MCF 10A (cell line): ENCODE measurements around the gene TCERG1. TPM values are rescaled to one million over a fixed set of nuclear protein-coding genes. Genes with fewer than 3 reads are reported as not detected.
A peak's percentile ranks its signal among the peaks of the same experiment; 100 is the strongest.

Source experiments
- BruUV-seq: library from RNA; stranded (reverse); fragments of 400-500 nt; replicated peaks from 2 replicates; lab custom pipeline; 2021; lab: Mats Ljungman, UMichigan
- CTCF ChIA-PET: fragments of 300-600 bp; sonication (Branson Sonifier 250); formaldehyde crosslinking; extraction: SDS; loops from one replicate; lab custom pipeline; 2021; ENCODE audit warnings: antibody characterized with exemption, inconsistent platforms; lab: Yijun Ruan, JAX
- POLR2A ChIA-PET: fragments of 300-600, 350-650 bp; sonication (Branson Sonifier 250); formaldehyde crosslinking; extraction: SDS; loops from one replicate; lab custom pipeline; 2020; ENCODE audit warnings: antibody characterized with exemption, inconsistent platforms; lab: Yijun Ruan, JAX
- DNase-seq: peaks from one replicate; pipeline ENCODE4 v3.0.0-alpha.2; 2018; ENCODE audit not compliant: unreplicated experiment
- H3K27ac Mint-ChIP-seq: one replicate; pipeline ENCODE4 v1.8.0; 2022; ENCODE audit warnings: mild to moderate bottlenecking, low read depth, mixed read lengths; ENCODE audit not compliant: unreplicated experiment
- H3K27me3 Mint-ChIP-seq: one replicate; pipeline ENCODE4 v1.8.0; 2022; ENCODE audit warnings: mixed read lengths; ENCODE audit not compliant: insufficient read depth, unreplicated experiment
- H3K36me3 Mint-ChIP-seq: one replicate; pipeline ENCODE4 v1.8.0; 2022; ENCODE audit warnings: mild to moderate bottlenecking, moderate library complexity, mixed read lengths; ENCODE audit not compliant: insufficient read depth, unreplicated experiment
- H3K4me1 Mint-ChIP-seq: one replicate; pipeline ENCODE4 v1.8.0; 2022; ENCODE audit warnings: mixed read lengths; ENCODE audit not compliant: insufficient read depth, unreplicated experiment
- H3K4me3 Mint-ChIP-seq: one replicate; pipeline ENCODE4 v1.8.0; 2022; ENCODE audit warnings: mild to moderate bottlenecking, moderate library complexity, mixed read lengths; ENCODE audit not compliant: unreplicated experiment
- H3K9me3 Mint-ChIP-seq: one replicate; pipeline ENCODE4 v1.8.0; 2022; ENCODE audit warnings: mixed read lengths; ENCODE audit not compliant: unreplicated experiment
- CTCF ChIP-seq: fragments of 200-600 bp; IDR thresholded peaks from one replicate; pipeline ENCODE4 v1.8.0; 2022; ENCODE audit warnings: antibody characterized with exemption, mild to moderate bottlenecking; ENCODE audit not compliant: unreplicated experiment
- intact Hi-C: fragments of 100-400 bp; cut with micrococcal nuclease; formaldehyde crosslinking; loops from 2 replicates; pipeline ENCODE4 v1.14.1; 2022
- total RNA-seq: library from RNA; stranded (reverse); gene quantifications from 2 replicates; pipeline ENCODE4 v1.2.3, GENCODE V29; 2022

TCERG1 gene
- total RNA-seq, 1 experiment from 2014 or later = 134 TPM

- H3K27ac Mint-ChIP-seq = peak overlapping the region; percentile 99
- ChIA-PET POLR2A (interaction anchor here (0.7 to 1.4 kb wide), 11 partner anchors 11 to 1006 kb away, joined by 3 to 5 read pairs (median 3); partner anchors contain the start of gene RBM27), CTCF (interaction anchor here (0.6 to 3.9 kb wide), 8 partner anchors 10 to 287 kb away, joined by 3 to 18 read pairs (median 3); no protein-coding TSS in a partner anchor)
- no peak for DNase-seq
- no peaks in the 10 kb centered on the region for H3K27me3 Mint-ChIP-seq
- peaks cover 37% of the 10 kb centered on the region for H3K4me1 Mint-ChIP-seq
- TF ChIP-seq CTCF = no peak
- intact Hi-C loops = no loop called here
- no peaks in the 10 kb centered on the region for H3K9me3 Mint-ChIP-seq
- no TSS peak for BruUV-seq
- peak overlapping the region; percentile 97 for H3K4me3 Mint-ChIP-seq
- H3K36me3 Mint-ChIP-seq = peaks cover 25% of the 10 kb centered on the region
Measured at GRCh38 chr5:146448783-146449519, 1.8 kb downstream of the TCERG1 start.

GRCh38 chr5:146450002-146450401 lies 2.9 kb downstream of the TCERG1 start:
- Mint-ChIP-seq H3K9me3 (no peaks in the 10 kb centered on the region), H3K4me1 (peaks cover 41% of the 10 kb centered on the region), H3K4me3 (peak overlapping the region; percentile 97), H3K36me3 (peaks cover 35% of the 10 kb centered on the region), H3K27me3 (no peaks in the 10 kb centered on the region), H3K27ac (peak overlapping the region; percentile 99)
- TF ChIP-seq CTCF = no peak
- intact Hi-C loops = no loop called here
- ChIA-PET POLR2A (interaction anchor here (0.9 to 1.5 kb wide), 6 partner anchors 9 to 1467 kb away, joined by 3 to 8 read pairs (median 4); partner anchors contain the start of gene RBM27), CTCF (interaction anchor here (0.6 to 3.9 kb wide), 7 partner anchors 7 to 739 kb away, joined by 3 to 18 read pairs (median 5); no protein-coding TSS in a partner anchor)
- no TSS peak for BruUV-seq
- no peak for DNase-seq

DNA sequence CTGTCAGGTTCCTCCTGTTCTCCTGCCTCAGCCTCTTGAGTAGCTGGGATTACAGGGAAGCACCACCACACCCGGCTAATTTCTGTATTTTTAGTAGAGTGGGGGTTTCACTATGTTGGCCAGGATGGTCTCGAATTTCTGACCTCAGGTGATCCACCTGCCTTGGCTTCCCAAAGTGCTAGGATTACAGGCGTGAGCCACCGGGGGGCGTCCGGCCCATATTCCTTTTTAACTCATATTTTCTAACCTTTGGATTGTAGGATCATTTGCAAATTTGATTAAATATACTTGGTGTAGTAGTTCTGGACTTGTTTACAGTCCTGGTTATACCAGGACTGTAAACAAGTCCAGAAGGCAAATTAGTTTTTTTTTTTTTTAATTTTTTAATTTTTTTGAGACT lies 4.3 kb downstream of the TCERG1 start:
- ChIA-PET CTCF (interaction anchor here (1.2 to 3.9 kb wide), 5 partner anchors 9 to 91 kb away, joined by 3 to 18 read pairs (median 5); no protein-coding TSS in a partner anchor), POLR2A (interaction anchor here (0.7 to 1.5 kb wide), 2 partner anchors 10 to 26 kb away, joined by 3 to 8 read pairs; no protein-coding TSS in a partner anchor)
- peaks cover 49% of the 10 kb centered on the region for H3K36me3 Mint-ChIP-seq
- DNase-seq = no peak
- intact Hi-C loops = no loop called here
- no peaks in the 10 kb centered on the region for H3K27me3 Mint-ChIP-seq
- peak overlapping the region; percentile 99 for H3K27ac Mint-ChIP-seq
- H3K9me3 Mint-ChIP-seq = no peaks in the 10 kb centered on the region
- peak overlapping the region; percentile 97 for H3K4me3 Mint-ChIP-seq
- BruUV-seq = no TSS peak
- H3K4me1 Mint-ChIP-seq = peaks cover 41% of the 10 kb centered on the region
- TF ChIP-seq CTCF = peak; percentile 25

DNA sequence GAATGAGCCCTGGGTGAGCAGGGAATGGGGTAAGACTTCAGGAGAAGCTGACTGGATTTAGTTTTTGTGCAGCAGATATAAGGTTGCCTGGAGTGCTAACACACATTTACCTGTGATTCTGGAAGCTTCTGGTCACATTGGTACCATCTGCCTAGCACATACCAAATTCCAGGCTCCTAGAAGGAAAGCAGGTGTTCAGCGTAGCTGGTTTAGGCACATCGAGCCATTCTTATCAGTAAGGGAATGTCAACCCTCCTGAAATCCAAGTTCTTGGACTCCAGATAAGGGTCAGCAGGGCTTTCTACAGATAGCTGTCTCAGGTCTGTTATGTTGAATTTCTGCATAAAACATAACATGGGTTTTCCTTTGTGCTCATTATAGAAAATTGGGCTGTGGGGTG lies 10.3 kb downstream of the TCERG1 start:
- Mint-ChIP-seq H3K27me3 (no peaks in the 10 kb centered on the region), H3K4me1 (peaks cover 13% of the 10 kb centered on the region), H3K9me3 (no peaks in the 10 kb centered on the region), H3K4me3 (no peak overlapping the region), H3K36me3 (peaks cover 88% of the 10 kb centered on the region), H3K27ac (no peak overlapping the region)
- no peak for TF ChIP-seq CTCF
- BruUV-seq = no TSS peak
- CTCF ChIA-PET = interaction anchor here (0.7 to 1.0 kb wide), 3 partner anchors 9 to 500 kb away, joined by 3 to 7 read pairs (median 4); partner anchors contain the start of gene TCERG1
- no peak for DNase-seq
- POLR2A ChIA-PET = no interaction called here
- intact Hi-C loops = no loop called here
